Skin epidermis (tissue), 12 donors: Measurements from ENCODE around the gene ATXN1.
A peak's percentile ranks its signal among the peaks of the same experiment; 100 is the strongest.

Experiments
- H3K27ac ChIP-seq, 21 experiments: fragments of 200-600 bp; sonication (generic) in 11 of 21; one replicate each; pipeline ENCODE4 v1.5.0; 2020; ENCODE audit warnings: mild to moderate bottlenecking in 3 of 21, inconsistent platforms in 2 of 21, moderate library complexity in 2 of 21
- H3K4me3 ChIP-seq, 7 experiments: fragments of 200-600 bp; sonication (generic) in 2 of 7; one replicate each; pipeline ENCODE4 v1.5.0; 2020; ENCODE audit warnings: inconsistent platforms in 2 of 7, mild to moderate bottlenecking in 2 of 7, moderate library complexity in 1 of 7

The ATXN1 gene

GRCh38 chr6:16689788-16690607 lies 71.3 kb downstream of the ATXN1 start:
- no peak overlapping the region for H3K4me3 ChIP-seq
- H3K27ac ChIP-seq = peak overlapping the region in 13 of 21 experiments; percentile 8 to 65 (median 47)

GRCh38 chr6:16688984-16689636 lies 72.2 kb downstream of the ATXN1 start:
- H3K27ac ChIP-seq = peak overlapping the region in 7 of 21 experiments; percentile 45 to 65 (median 53)
- H3K4me3 ChIP-seq = no peak overlapping the region

DNA sequence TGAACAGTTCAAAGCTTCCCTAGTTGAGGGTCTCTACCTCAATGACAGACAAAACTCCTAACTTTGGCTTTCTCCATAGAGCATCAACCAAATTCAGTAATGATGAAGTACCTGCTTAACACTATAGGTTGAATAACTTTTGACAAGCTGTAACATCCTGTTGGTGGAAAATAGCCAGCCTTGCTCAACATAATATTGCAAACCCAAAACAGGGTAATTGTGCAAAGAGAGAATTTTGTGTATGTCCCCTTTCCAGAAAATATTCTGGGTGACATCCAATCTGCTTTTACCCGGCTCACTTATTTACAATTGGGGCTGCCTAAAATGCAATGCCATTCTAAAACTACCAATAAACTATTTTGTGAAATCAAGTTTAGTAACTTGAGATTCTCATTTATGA lies 72.8 kb downstream of the ATXN1 start:
- no peak overlapping the region for H3K4me3 ChIP-seq
- H3K27ac ChIP-seq = peak overlapping the region in 6 of 21 experiments; percentile 39 to 65 (median 50)

GRCh38 chr6:16687045-16687444 lies 74.2 kb downstream of the ATXN1 start:
- no peak overlapping the region for H3K4me3 ChIP-seq
- peak overlapping the region in 2 of 21 experiments; percentile 18 to 56 for H3K27ac ChIP-seq

DNA sequence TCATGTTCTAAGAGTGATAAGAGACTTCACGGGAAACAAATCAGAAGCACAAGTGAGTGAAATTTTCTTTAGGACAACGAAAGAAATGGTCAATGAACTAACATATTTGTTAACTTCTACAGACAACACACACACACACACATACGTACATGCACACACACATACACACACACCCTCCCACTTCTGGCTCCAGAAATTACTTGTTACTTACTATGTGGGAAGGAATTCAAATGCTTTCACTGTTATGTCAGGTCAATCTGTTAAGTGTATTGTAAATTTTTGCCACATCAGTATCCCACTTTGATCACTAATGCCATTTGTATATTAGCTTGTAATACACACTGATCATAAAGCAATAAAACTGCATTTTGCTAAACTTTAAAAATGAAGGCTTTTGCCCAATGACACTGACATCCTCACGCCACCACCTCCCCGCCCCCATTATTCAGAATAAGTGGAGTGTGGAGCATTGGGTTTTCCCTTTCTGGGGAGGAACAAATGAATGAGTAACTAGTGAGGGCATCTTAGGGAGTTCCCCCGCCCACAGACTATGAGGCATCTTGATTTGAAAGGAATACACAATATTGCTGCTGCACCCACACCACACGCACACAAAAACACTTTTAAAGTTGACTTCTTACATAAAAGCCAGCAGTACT lies 76.2 kb downstream of the ATXN1 start:
- Histone ChIP-seq H3K4me3 (no peak overlapping the region), H3K27ac (peak overlapping the region in 9 of 21 experiments; percentile 34 to 73 (median 50))

DNA sequence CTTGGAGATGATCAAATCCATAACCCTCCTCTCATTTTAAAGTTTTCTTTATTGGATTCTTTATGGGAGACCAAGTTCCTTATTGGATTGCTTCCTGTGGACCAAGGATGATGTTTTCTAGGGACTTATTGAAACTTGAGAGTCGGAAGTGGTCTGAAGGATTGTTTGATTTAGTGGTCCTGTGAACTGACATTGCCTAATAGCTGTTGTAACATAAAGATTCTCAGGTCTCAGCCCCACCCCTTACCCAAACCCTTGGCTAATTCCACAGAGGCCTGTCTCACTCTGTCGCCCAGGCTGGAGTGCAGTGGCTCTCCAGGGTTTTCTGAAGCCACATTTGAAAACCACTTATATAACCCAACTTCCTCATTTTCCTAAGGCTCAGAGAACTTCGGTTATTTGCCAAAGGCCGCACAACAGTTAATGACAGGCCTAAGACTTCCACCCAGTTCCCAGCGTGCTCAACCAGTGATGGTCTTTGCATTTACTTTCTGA lies 77.0 kb downstream of the ATXN1 start:
- Histone ChIP-seq H3K27ac (peak overlapping the region in 15 of 21 experiments; percentile 2 to 73 (median 43)), H3K4me3 (no peak overlapping the region)

DNA sequence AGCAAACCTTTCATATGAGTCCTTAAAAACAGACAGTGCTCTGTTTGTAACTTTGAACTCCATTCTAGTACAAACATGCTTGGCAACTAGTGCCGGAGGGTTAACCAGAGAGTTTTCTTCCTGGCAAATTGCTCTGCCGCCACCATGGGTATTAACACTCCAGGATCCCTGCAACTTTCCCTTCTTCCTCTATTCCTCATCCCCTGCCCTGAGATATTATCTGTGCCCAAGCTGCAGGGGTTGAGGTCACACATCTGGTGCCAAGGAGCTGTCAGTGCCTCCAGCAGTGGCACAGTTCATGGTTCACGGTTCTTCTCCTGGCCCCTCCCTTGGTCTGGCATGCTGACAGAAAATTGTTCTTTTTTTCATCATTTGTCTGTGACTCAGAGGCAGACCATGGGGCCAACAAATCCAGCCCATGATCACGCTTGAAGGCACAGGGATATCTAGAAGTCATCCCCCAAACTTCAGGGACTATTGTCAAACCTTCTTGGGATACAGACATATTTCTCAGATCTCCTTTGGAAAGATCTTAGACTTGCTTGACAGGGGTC lies 77.5 kb downstream of the ATXN1 start:
- H3K27ac ChIP-seq = peak overlapping the region in 17 of 21 experiments; percentile 2 to 73 (median 50)
- H3K4me3 ChIP-seq = no peak overlapping the region

DNA sequence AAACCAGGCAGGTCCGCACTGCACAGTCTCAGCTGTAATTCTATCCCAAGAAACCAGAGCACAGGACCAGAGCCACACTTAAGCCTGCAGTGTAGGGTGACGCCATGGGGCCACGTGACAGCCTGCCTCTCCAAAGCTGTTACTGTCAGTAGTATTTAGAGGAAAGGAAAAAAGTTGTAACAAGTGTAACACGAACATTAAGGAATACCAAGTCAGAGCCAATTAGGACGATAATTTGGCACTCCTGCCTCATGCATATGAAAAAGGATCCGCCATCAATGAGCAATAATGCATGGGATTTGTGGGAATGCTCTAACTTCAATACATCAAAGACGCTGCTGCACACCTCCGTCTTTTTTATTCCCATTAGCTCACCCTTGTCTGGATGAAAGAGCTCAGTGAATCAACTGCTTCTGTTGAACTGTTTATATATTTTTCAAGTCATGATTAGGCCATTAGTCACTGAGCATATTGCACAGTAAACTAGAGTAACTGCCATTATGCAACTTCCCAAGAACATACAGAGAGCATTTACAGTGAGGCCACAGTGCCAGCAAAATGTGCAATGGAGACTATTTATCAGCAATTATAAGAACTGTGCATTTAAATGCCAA lies 79.9 kb downstream of the ATXN1 start:
- Histone ChIP-seq H3K27ac (peak overlapping the region in 17 of 21 experiments; percentile 4 to 74 (median 43)), H3K4me3 (no peak overlapping the region)

GRCh38 chr6:16679050-16679449 lies 82.2 kb downstream of the ATXN1 start:
- Histone ChIP-seq H3K27ac (no peak overlapping the region), H3K4me3 (no peak overlapping the region)

GRCh38 chr6:16677458-16677857 lies 83.8 kb downstream of the ATXN1 start:
- Histone ChIP-seq H3K4me3 (no peak overlapping the region), H3K27ac (peak overlapping the region in 5 of 21 experiments; percentile 19 to 62 (median 35))

GRCh38 chr6:16676978-16677377 lies 84.3 kb downstream of the ATXN1 start:
- peak overlapping the region in 6 of 21 experiments; percentile 19 to 62 (median 32) for H3K27ac ChIP-seq

GRCh38 chr6:16676376-16676775 lies 84.9 kb downstream of the ATXN1 start:
- peak overlapping the region in 3 of 21 experiments; percentile 23 to 35 (median 29) for H3K27ac ChIP-seq
- H3K4me3 ChIP-seq = no peak overlapping the region

More at GRCh38 chr6:16676978-16677377, 84.3 kb downstream of the ATXN1 start:
- no peak overlapping the region for H3K4me3 ChIP-seq

DNA sequence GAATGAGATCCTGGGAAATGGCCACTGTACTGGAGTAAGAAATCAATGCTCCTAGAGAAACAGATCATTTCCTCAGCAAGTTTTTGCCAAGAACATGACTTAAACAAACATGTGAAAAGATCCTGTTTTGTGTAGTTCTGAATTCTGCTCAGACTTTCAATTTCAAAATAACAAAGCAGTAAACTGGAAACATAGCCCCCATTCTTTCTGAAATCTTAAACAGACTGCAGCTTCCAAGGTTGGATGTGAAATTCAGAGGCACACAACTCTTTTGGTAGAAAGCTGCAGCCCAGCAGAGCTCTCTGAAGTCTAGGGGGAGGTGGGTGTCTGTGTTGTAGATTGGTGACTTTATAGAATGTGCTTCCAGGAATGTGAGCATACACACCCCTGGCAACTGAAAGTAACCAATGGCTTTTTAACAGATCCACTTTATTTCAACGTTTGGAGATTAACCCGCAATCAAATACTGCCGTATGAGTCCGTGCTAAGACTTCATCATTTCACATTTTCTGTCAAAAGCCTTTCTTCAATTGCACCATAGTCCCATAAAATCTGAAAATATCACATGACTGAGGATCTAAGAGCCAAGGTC lies 86.4 kb downstream of the ATXN1 start:
- Histone ChIP-seq H3K27ac (peak overlapping the region in 9 of 21 experiments; percentile 4 to 58 (median 30)), H3K4me3 (no peak overlapping the region)

DNA sequence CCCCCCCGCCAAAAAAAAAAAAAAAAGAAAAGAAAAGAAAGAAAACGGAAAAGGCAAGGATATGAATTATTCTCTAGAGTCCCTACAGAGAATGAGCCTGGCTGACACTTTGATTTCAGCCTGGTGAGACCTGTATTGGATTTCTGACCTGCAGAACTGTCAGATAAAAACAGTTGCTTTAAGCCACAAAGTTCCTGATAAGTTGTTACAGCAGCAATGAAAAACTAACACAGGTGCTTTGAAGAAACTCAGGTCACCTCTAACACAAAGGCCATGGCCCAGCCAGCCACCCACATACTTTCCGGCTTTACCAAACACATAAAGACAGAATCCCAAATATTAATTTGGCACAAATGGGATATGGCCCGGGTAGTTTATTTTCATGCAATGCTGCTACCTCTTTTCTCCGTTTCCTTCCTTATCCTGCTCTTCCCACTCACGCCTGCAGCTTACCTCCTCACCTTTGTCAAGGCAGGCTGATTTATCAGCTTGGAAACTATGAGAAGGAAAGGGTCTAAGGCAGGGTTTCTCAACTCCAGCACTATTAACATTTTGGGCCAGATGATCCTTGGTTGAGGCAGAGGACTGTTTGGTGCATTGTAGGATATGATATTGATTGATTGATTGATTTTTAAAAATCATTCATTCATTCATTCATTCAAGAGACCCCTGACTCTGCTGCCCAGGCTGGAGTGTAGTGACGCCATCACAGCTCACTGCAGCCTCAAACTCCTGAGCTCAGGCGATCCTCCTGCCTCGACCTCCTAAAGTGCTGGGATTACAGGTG lies 88.1 kb downstream of the ATXN1 start:
- no peak overlapping the region for H3K27ac ChIP-seq
- no peak overlapping the region for H3K4me3 ChIP-seq

GRCh38 chr6:16671302-16672289 lies 89.7 kb downstream of the ATXN1 start:
- Histone ChIP-seq H3K4me3 (no peak overlapping the region), H3K27ac (peak overlapping the region in 11 of 21 experiments; percentile 0 to 67 (median 20))

DNA sequence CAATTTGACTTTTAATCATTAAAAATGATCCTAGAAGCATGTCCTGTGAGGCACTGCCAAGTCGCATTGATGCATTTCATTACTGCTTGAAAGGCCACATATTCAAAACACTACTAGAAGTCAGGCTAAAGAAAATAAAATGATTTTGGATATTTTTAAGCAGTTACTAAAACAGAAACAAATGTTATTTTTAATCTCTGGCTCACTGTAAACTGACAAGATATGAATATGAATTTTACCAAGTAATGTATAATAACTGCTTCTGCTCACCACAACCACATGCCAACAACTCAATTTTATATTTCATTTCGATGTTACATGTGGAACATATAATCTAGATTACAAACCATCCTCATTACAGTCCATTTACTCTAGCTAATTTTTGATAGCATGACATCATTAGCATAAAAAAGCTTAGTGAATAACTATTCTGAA lies 90.6 kb downstream of the ATXN1 start:
- peak overlapping the region in 9 of 21 experiments; percentile 11 to 84 (median 58) for H3K27ac ChIP-seq
- H3K4me3 ChIP-seq = no peak overlapping the region

DNA sequence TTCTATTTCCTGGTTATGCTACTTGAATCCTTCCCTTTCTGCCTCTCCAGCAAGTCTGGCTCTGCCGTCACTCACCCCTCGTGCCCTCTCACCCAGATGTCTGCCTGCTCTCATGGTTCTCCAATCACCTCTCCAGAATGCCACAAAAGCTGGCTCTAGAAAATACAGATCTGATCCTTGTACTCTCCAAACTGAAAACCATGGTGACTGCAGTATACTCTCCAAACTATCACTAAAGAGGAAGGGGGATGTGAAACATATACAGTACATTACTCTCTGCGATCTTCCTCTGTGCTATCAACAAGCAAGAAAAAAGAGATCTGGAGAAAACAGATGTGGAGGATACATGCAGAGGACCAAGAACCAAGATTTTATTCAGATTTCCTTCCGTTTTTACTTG lies 91.1 kb downstream of the ATXN1 start:
- Histone ChIP-seq H3K27ac (peak overlapping the region in 13 of 21 experiments; percentile 1 to 84 (median 48)), H3K4me3 (no peak overlapping the region)
